WERI-Rb-1 (cell line): ENCODE data around the gene FBXO33.

Experiments used
- DNase-seq: peaks from one replicate; pipeline ENCODE4 v3.0.0-alpha.2; 2020
- H3K27ac ChIP-seq: fragments of 250-450 bp; sonication (Bioruptor Pico); 2 replicates; pipeline ENCODE4 v1.5.1; 2020; ENCODE audit warnings: mild to moderate bottlenecking, moderate library complexity
- H3K27me3 ChIP-seq: fragments of 250-450 bp; sonication (Bioruptor Pico); 2 replicates; pipeline ENCODE4 v1.5.1; 2021; ENCODE audit warnings: mild to moderate bottlenecking, low read depth, moderate library complexity; ENCODE audit not compliant: insufficient read depth, severe bottlenecking
- H3K36me3 ChIP-seq: fragments of 250-450 bp; sonication (Bioruptor Pico); 2 replicates; pipeline ENCODE4 v1.5.1; 2020; ENCODE audit warnings: mild to moderate bottlenecking, moderate library complexity
- H3K4me3 ChIP-seq: 2 replicates; pipeline ENCODE4 v1.5.1; 2011; ENCODE audit warnings: low read depth, mild to moderate bottlenecking, control low read depth, low read length
- H3K9me3 ChIP-seq: fragments of 250-450 bp; sonication (Bioruptor Pico); 2 replicates; pipeline ENCODE4 v1.5.1; 2021; ENCODE audit warnings: mild to moderate bottlenecking, moderate library complexity; ENCODE audit not compliant: severe bottlenecking
- TF ChIP-seq, protein P1 (sequence below): IDR thresholded peaks from 2 replicates; pipeline ENCODE4 v1.5.1; 2011; ENCODE audit warnings: low read depth, mild to moderate bottlenecking, control low read depth, inconsistent platforms, low read length

The FBXO33 gene

GRCh38 chr14:39376667-39377403 lies 55.4 kb downstream of the FBXO33 start:
- no peak for DNase-seq
- no peak overlapping the region for H3K4me3 ChIP-seq
- no peaks in the 10 kb centered on the region for H3K27me3 ChIP-seq
- no peak overlapping the region for H3K27ac ChIP-seq
- TF ChIP-seq, protein P1, sequence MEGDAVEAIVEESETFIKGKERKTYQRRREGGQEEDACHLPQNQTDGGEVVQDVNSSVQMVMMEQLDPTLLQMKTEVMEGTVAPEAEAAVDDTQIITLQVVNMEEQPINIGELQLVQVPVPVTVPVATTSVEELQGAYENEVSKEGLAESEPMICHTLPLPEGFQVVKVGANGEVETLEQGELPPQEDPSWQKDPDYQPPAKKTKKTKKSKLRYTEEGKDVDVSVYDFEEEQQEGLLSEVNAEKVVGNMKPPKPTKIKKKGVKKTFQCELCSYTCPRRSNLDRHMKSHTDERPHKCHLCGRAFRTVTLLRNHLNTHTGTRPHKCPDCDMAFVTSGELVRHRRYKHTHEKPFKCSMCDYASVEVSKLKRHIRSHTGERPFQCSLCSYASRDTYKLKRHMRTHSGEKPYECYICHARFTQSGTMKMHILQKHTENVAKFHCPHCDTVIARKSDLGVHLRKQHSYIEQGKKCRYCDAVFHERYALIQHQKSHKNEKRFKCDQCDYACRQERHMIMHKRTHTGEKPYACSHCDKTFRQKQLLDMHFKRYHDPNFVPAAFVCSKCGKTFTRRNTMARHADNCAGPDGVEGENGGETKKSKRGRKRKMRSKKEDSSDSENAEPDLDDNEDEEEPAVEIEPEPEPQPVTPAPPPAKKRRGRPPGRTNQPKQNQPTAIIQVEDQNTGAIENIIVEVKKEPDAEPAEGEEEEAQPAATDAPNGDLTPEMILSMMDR = no peak
- H3K36me3 ChIP-seq = no peaks in the 10 kb centered on the region
- H3K9me3 ChIP-seq = no peaks in the 10 kb centered on the region

DNA sequence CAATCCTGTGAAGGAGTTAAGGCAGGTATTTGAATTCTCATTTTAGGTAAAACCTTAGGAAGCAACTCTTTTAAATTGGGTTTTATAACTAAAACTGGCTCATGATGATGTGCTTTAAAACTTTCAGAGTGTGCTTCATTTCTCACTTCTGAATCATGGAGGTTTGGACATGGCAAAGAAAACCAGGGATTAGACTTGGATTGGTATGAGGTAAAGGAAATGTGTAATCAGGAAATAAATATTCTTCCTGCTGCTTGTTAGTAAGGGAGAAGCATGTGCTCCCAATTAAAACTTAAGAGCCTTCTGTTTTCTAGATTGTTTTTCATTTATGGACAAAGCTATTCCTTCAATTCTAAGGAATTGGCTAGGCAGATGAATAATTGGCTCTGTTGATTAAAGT lies 57.4 kb downstream of the FBXO33 start:
- no peak for DNase-seq
- Histone ChIP-seq H3K27ac (no peak overlapping the region), H3K27me3 (no peaks in the 10 kb centered on the region), H3K4me3 (no peak overlapping the region), H3K9me3 (no peaks in the 10 kb centered on the region), H3K36me3 (no peaks in the 10 kb centered on the region)
- TF ChIP-seq, protein P1 = no peak

DNA sequence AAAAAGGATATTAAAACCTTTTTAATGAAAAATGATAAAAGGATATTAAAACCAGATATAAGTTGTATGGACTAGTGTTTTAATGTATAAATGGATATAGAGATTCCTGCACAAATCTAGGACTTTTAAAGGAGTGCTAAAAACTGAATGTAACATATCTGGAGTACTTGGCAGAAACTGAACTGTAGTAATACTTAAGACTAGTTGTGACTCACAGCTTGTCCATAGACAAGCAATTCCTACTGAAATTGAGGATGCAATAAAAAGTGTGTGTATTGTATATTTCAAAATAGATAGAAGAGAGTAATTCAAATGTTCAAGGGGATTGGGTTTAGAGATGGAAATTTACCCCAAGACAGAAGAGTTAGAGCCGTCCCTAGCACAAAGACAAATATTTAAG lies 59.6 kb downstream of the FBXO33 start:
- H3K9me3 ChIP-seq = no peaks in the 10 kb centered on the region

DNA sequence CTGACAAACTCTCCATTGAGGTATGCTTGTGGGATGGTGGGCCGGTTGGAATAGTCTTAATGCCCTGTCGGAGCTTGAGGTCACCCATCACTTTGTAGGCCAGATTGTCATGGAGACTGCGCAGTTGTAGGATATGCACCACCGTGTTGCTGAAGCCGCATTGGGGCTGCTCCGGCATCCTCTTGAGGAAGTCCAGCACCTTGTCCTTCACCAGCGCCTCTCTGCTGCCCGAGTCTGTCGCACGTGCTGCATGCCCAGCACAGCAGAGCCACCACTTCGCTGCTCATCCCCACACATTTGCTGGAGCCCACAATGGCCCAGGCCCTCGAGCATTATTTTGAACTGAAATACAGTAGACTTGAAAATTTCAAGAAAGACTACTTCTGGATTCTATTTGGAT lies 61.8 kb downstream of the FBXO33 start:
- Histone ChIP-seq H3K36me3 (no peaks in the 10 kb centered on the region), H3K9me3 (no peaks in the 10 kb centered on the region), H3K27me3 (no peaks in the 10 kb centered on the region), H3K4me3 (no peak overlapping the region), H3K27ac (no peak overlapping the region)
- DNase-seq = no peak
- TF ChIP-seq, protein P1 = no peak

More for the DNA sequence above, 59.6 kb downstream of the FBXO33 start:
- Histone ChIP-seq H3K27me3 (no peaks in the 10 kb centered on the region), H3K4me3 (no peak overlapping the region), H3K36me3 (no peaks in the 10 kb centered on the region), H3K27ac (no peak overlapping the region)
- no peak for DNase-seq
- TF ChIP-seq, protein P1 = no peak

- no peak overlapping the region for H3K27ac ChIP-seq
- TF ChIP-seq, protein P1 = no peak
- H3K36me3 ChIP-seq = no peaks in the 10 kb centered on the region
- no peaks in the 10 kb centered on the region for H3K27me3 ChIP-seq
- DNase-seq = no peak
- no peak overlapping the region for H3K4me3 ChIP-seq
- no peaks in the 10 kb centered on the region for H3K9me3 ChIP-seq
These were observed 63.2 kb downstream of the FBXO33 start for GRCh38 chr14:39369029-39369428.

DNA sequence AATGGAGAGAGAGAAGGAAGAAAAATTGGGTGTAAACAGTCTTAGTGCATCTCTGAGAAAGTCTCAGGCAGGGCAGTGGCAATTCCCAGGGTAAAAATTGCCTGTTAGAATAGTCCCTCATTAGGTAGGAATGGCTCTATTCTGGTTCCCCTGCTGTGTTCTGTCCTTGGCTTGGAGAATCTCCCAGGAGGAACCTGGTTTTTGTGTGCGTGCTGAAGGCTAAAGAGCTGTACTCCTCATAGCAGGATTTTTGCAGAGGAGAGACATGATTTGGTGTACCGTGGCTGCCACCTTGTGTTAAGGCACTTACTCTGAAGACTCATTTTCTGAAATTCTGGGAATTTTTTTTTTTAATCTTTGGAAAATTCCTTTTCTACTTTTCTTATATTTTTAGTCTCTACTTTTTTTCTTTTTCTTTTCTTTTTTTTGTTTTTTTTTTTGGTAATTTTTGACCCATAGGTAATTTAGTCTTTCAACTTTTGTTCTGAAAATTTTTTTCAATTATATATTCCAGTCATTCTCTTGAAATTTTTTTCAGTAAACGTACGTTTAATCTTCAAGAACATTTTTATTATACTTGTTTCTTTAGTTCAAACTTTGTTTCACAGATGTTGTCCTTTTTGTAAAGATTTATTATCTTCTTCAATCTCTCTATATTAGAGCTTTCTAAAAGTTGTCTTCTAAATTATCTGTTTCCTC lies 63.8 kb downstream of the FBXO33 start:
- no peak overlapping the region for H3K27ac ChIP-seq
- H3K4me3 ChIP-seq = no peak overlapping the region
- no peaks in the 10 kb centered on the region for H3K27me3 ChIP-seq
- DNase-seq = peak; percentile 53
- H3K36me3 ChIP-seq = no peaks in the 10 kb centered on the region
- no peaks in the 10 kb centered on the region for H3K9me3 ChIP-seq
- TF ChIP-seq, protein P1 = peak; percentile 46; the same call in 1 of the 2 replicates
